HL-60 (cell line): ENCODE results near the gene MDP1.

Experiments used
- DNase-seq, 2 experiments: peaks; one replicate each; pipeline ENCODE4 v3.0.0-alpha.2; 2010 to 2020; ENCODE audit warnings: low read depth in 1 of 2, low spot score in 1 of 2
- H3K27ac ChIP-seq: fragments of 250-450 bp; sonication (Bioruptor Pico); replicated peaks from 2 replicates; pipeline ENCODE4 v1.5.1; 2020; ENCODE audit warnings: mild to moderate bottlenecking, moderate library complexity
- H3K27me3 ChIP-seq: fragments of 250-450 bp; sonication (Bioruptor Pico); 2 replicates; pipeline ENCODE4 v1.5.1; 2021; ENCODE audit warnings: mild to moderate bottlenecking, moderate library complexity; ENCODE audit not compliant: insufficient read depth, poor library complexity, severe bottlenecking
- H3K4me3 ChIP-seq: replicated peaks from 2 replicates; pipeline ENCODE4 v1.5.1; 2011; ENCODE audit warnings: mild to moderate bottlenecking, control low read depth, low read length; ENCODE audit not compliant: insufficient read depth
- GABPA ChIP-seq: IDR thresholded peaks from 2 replicates; pipeline ENCODE4 v1.6.1; 2012; ENCODE audit warnings: low read depth
- POLR2AphosphoS5 ChIP-seq: IDR thresholded peaks from 2 replicates; pipeline ENCODE4 v1.6.1; 2012; ENCODE audit warnings: low read depth
- SPI1 ChIP-seq: IDR thresholded peaks from 2 replicates; pipeline ENCODE4 v1.6.1; 2012; ENCODE audit warnings: low read depth, mild to moderate bottlenecking, borderline replicate concordance
- TF ChIP-seq, protein P1 (sequence below): IDR thresholded peaks from one replicate; pipeline ENCODE4 v1.5.1; 2011; ENCODE audit warnings: low read length, control low read depth, inconsistent platforms; ENCODE audit not compliant: insufficient read depth
- TF ChIP-seq, protein P2 (sequence below): IDR thresholded peaks from 2 replicates; pipeline ENCODE4 v1.6.1; 2012; ENCODE audit warnings: low read depth; ENCODE audit not compliant: insufficient replicate concordance

Gene MDP1

DNA sequence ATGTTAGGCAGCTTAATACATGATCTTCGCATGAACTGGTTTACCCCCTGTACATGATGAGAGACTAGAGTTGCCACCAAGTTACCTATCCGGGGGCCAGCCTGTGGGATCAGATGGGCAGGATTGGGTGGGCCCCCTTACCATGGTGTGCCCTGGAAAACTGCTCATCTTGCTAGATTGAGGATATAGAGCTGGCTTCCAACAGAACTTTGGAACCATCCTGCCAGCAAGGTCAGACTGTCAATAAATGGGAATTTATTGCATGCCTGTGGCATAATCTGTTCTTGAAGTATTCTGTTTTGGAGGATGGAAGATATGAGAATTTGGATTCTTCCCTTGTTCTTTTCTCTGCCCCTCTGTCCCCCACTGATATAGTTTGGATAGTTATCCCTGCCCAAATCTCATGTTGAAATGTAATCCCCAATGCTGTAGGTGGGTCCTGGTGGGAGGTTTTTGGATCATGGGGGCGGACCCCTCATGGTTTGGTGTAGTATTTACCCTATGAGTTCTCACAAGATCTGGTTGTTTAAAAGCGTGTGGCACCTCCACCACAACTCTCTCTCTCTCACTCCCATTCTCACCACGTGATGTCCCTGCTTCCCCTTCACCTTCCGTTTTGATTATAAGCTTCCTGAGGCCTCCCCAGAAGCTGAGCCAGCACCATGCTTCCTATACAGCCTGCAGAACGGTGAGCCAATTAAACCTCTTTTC, 16.9 kb downstream of the MDP1 start:
- no peak for TF ChIP-seq SPI1
- Histone ChIP-seq H3K27me3 (no peaks in the 10 kb centered on the region), H3K27ac (no peak overlapping the region), H3K4me3 (no peak overlapping the region)
- no peak for DNase-seq

DNA sequence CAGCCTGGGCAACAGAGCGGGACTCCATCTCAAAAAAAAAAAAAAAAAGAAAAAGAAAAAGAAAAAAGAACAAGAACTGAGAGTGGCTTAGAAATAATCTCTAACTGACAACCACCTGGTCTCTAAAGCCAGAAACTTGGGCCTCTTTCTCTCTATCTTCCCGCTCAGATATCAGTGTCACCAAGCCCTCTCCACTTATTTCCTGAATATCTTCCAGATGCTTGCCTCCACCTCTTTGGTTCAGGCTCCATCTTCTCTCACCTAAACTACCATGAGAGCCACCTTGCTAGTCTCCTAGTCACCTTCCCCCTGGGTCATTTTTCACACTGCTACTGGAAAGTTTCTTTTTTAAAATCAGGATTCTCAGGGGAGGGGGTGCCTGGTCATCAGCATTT, 18.8 kb downstream of the MDP1 start:
- Histone ChIP-seq H3K27me3 (no peaks in the 10 kb centered on the region), H3K27ac (peak overlapping the region; percentile 99), H3K4me3 (peak overlapping the region; percentile 79)
- TF ChIP-seq POLR2AphosphoS5 (no peak), GABPA (no peak), SPI1 (no peak)
- TF ChIP-seq, protein P1, sequence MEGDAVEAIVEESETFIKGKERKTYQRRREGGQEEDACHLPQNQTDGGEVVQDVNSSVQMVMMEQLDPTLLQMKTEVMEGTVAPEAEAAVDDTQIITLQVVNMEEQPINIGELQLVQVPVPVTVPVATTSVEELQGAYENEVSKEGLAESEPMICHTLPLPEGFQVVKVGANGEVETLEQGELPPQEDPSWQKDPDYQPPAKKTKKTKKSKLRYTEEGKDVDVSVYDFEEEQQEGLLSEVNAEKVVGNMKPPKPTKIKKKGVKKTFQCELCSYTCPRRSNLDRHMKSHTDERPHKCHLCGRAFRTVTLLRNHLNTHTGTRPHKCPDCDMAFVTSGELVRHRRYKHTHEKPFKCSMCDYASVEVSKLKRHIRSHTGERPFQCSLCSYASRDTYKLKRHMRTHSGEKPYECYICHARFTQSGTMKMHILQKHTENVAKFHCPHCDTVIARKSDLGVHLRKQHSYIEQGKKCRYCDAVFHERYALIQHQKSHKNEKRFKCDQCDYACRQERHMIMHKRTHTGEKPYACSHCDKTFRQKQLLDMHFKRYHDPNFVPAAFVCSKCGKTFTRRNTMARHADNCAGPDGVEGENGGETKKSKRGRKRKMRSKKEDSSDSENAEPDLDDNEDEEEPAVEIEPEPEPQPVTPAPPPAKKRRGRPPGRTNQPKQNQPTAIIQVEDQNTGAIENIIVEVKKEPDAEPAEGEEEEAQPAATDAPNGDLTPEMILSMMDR = no peak
- TF ChIP-seq, protein P2, sequence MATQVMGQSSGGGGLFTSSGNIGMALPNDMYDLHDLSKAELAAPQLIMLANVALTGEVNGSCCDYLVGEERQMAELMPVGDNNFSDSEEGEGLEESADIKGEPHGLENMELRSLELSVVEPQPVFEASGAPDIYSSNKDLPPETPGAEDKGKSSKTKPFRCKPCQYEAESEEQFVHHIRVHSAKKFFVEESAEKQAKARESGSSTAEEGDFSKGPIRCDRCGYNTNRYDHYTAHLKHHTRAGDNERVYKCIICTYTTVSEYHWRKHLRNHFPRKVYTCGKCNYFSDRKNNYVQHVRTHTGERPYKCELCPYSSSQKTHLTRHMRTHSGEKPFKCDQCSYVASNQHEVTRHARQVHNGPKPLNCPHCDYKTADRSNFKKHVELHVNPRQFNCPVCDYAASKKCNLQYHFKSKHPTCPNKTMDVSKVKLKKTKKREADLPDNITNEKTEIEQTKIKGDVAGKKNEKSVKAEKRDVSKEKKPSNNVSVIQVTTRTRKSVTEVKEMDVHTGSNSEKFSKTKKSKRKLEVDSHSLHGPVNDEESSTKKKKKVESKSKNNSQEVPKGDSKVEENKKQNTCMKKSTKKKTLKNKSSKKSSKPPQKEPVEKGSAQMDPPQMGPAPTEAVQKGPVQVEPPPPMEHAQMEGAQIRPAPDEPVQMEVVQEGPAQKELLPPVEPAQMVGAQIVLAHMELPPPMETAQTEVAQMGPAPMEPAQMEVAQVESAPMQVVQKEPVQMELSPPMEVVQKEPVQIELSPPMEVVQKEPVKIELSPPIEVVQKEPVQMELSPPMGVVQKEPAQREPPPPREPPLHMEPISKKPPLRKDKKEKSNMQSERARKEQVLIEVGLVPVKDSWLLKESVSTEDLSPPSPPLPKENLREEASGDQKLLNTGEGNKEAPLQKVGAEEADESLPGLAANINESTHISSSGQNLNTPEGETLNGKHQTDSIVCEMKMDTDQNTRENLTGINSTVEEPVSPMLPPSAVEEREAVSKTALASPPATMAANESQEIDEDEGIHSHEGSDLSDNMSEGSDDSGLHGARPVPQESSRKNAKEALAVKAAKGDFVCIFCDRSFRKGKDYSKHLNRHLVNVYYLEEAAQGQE = no peak
- DNase-seq = no peak

DNA sequence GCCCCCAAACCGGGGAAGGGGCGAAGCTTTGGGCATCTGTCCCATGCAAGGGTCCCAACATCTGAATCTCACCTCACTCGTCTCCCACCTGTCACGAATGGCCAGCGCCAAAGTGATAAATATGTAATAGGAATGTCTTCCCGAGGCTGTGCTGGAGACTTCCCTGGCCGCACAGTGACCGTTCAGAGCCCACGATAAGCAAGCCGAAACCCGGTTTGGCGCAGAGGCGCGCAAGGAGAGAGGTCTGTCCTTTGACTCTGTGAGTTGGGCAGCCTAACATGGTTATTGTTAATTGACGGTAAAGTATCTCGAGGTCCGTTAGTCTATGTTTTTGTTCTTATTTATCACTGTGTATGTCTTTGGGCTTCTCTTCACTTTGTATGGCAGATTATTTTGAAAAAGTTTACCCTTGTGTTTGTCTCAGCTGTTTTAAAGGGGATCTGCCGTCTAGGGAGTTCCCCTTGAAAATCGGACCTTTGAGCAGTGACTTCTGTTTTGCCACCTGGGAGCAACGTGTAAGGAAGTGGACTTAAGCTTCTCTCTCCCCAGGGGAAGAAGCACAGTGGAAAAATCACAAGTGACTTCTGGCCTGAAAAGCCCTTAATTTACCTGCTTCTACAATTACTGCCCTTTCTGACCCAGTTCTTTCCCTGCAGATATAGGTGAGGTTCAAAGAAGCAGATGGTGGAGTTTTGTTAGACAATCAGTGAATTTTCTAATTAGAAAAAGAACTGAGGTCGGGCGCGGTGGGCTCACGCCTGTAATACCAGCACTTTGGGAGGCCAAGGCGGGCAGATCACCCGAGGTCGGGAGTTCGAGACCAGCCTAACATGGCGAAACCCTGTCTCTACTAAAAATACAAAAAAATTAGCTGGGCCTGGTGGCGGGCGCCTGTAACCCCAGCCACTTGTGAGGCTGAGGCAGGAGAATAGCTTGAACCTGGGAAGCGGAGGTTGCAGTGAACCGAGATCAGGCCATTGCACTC, 19.5 kb downstream of the MDP1 start:
- DNase-seq = peak; percentile 34 to 61
- peak overlapping the region; percentile 99 for H3K27ac ChIP-seq
- peak overlapping the region; percentile 79 for H3K4me3 ChIP-seq
- TF ChIP-seq POLR2AphosphoS5 (no peak), GABPA (no peak), SPI1 (peak; percentile 88)
- TF ChIP-seq, protein P1 = no peak
- TF ChIP-seq, protein P2 = no peak
- H3K27me3 ChIP-seq = no peaks in the 10 kb centered on the region
